ENCODE results near the gene SLC6A9. TPM values are rescaled to one million over a fixed set of nuclear protein-coding genes. Genes with fewer than 3 reads are reported as not detected.
A peak's percentile ranks its signal among the peaks of the same experiment; 100 is the strongest.

The SLC6A9 gene
- total RNA-seq, 1 experiment from 2014 or later: 9.2 TPM

- no peaks in the 10 kb centered on the region for H3K9me3 ChIP-seq (ENCODE audit: control insufficient read depth, insufficient read depth, low read depth, low read length)
- TF ChIP-seq REST (IDR thresholded peaks at IDR 0.05; ENCODE audit: insufficient read depth in 1 of 2, low read depth in 2 of 2, low read length in 1 of 2): no peak
- TF ChIP-seq SIN3A (IDR thresholded peaks at IDR 0.05; ENCODE audit: borderline replicate concordance, insufficient read depth, low read depth, low read length): no peak
- no peak for TF ChIP-seq POLR2AphosphoS5 (IDR thresholded peaks at IDR 0.05; ENCODE audit: low read depth, low read length)
- TF ChIP-seq, protein P1, sequence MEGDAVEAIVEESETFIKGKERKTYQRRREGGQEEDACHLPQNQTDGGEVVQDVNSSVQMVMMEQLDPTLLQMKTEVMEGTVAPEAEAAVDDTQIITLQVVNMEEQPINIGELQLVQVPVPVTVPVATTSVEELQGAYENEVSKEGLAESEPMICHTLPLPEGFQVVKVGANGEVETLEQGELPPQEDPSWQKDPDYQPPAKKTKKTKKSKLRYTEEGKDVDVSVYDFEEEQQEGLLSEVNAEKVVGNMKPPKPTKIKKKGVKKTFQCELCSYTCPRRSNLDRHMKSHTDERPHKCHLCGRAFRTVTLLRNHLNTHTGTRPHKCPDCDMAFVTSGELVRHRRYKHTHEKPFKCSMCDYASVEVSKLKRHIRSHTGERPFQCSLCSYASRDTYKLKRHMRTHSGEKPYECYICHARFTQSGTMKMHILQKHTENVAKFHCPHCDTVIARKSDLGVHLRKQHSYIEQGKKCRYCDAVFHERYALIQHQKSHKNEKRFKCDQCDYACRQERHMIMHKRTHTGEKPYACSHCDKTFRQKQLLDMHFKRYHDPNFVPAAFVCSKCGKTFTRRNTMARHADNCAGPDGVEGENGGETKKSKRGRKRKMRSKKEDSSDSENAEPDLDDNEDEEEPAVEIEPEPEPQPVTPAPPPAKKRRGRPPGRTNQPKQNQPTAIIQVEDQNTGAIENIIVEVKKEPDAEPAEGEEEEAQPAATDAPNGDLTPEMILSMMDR (IDR thresholded peaks at IDR 0.05): no peak
- no peak for TF ChIP-seq TCF7L2 (IDR thresholded peaks at IDR 0.05; ENCODE audit: low read depth, low read length)
- ChIA-PET CTCF (interaction anchor here (0.7 kb wide), 1 partner anchor 146 kb away, joined by 4 read pairs; no protein-coding TSS in a partner anchor), POLR2A (no interaction called here)
- H3K36me3 ChIP-seq (ENCODE audit: control insufficient read depth, insufficient read depth, low read length): peaks cover 9% of the 10 kb centered on the region; the same call in 1 of the 2 replicates
- no peak for DNase-seq (ENCODE audit: low read depth, low spot score)
- in situ Hi-C loops (cut with HindIII; ENCODE audit: low pct_unique_long_range_greater_than_20kb, low sequenced_read_pairs) (no loop called here), intact Hi-C loops (cut with micrococcal nuclease; ENCODE audit: unreplicated experiment) (no loop called here)
- H3K27ac ChIP-seq (ENCODE audit: low read length): peak overlapping the region; percentile 48; the same call in 1 of the 2 replicates
- H3K4me3 ChIP-seq (ENCODE audit: low read depth in 2 of 2, low read length in 2 of 2): peak overlapping the region; percentile 99 to 100
- peaks cover 18% of the 10 kb centered on the region for H3K4me1 ChIP-seq (ENCODE audit: control insufficient read depth, insufficient read depth, low read length)
- no peaks in the 10 kb centered on the region for H3K27me3 ChIP-seq (ENCODE audit: control insufficient read depth, insufficient read depth, low read length)
- no TSS peak for BruUV-seq (replicated peaks)
- peak; percentile 3; the same call in 1 of the 2 replicates for ATAC-seq
Observed at GRCh38 chr1:43969416-43969745, 61.9 kb downstream of the SLC6A9 start.

GRCh38 chr1:43968348-43968948 is 62.8 kb downstream of the SLC6A9 start:
- peaks cover 11% of the 10 kb centered on the region for H3K4me1 ChIP-seq (ENCODE audit: control insufficient read depth, insufficient read depth, low read length)
- in situ Hi-C loops (cut with HindIII; ENCODE audit: low pct_unique_long_range_greater_than_20kb, low sequenced_read_pairs): no loop called here
- H3K27ac ChIP-seq (ENCODE audit: low read length): no peak overlapping the region
- ATAC-seq: no peak
- TF ChIP-seq TCF7L2 (IDR thresholded peaks at IDR 0.05; ENCODE audit: low read depth, low read length) (no peak), REST (IDR thresholded peaks at IDR 0.05; ENCODE audit: insufficient read depth in 1 of 2, low read depth in 2 of 2, low read length in 1 of 2) (peak; percentile 95)
- H3K36me3 ChIP-seq (ENCODE audit: control insufficient read depth, insufficient read depth, low read length): peaks cover 9% of the 10 kb centered on the region; the same call in 1 of the 2 replicates
- no peaks in the 10 kb centered on the region for H3K9me3 ChIP-seq (ENCODE audit: control insufficient read depth, insufficient read depth, low read depth, low read length)
- CTCF ChIA-PET: no interaction called here
- POLR2A ChIA-PET: no interaction called here
- intact Hi-C loops (cut with micrococcal nuclease; ENCODE audit: unreplicated experiment): no loop called here
- BruUV-seq (replicated peaks): no TSS peak
- H3K4me3 ChIP-seq (ENCODE audit: low read depth in 2 of 2, low read length in 2 of 2): no peak overlapping the region
- no peak for DNase-seq (ENCODE audit: low read depth, low spot score)
- no peaks in the 10 kb centered on the region for H3K27me3 ChIP-seq (ENCODE audit: control insufficient read depth, insufficient read depth, low read length)

All from Panc1 (cell line).